Glomerular visceral epithelial cell (primary cell): ENCODE results near the gene MYCBPAP.

Experiments
- DNase-seq: peaks from one replicate; pipeline ENCODE4 v3.0.0-alpha.2; 2016; ENCODE audit errors: extremely low spot score

MYCBPAP gene

GRCh38 chr17:50538549-50539410, 30.5 kb downstream of the MYCBPAP start:
- DNase-seq, result no peak

- no peak for DNase-seq
Observed at GRCh38 chr17:50539762-50540559, 31.7 kb downstream of the MYCBPAP start.

GRCh38 chr17:50540560-50541401, 32.5 kb downstream of the MYCBPAP start:
- no peak for DNase-seq

GRCh38 chr17:50541402-50541715, 33.1 kb downstream of the MYCBPAP start:
- DNase-seq, result no peak

GRCh38 chr17:50541716-50542688, 33.8 kb downstream of the MYCBPAP start:
- peak; percentile 82 for DNase-seq

GRCh38 chr17:50542795-50543774, 34.8 kb downstream of the MYCBPAP start:
- no peak for DNase-seq

- no peak for DNase-seq
Observed at GRCh38 chr17:50544516-50544915, 36.3 kb downstream of the MYCBPAP start.

GRCh38 chr17:50545311-50545710, 37.1 kb downstream of the MYCBPAP start:
- DNase-seq, result no peak

GRCh38 chr17:50546701-50547034, 38.4 kb downstream of the MYCBPAP start:
- no peak for DNase-seq

GRCh38 chr17:50547035-50547735, 38.9 kb downstream of the MYCBPAP start, which contains the start of gene SPATA20:
Gene SPATA20, plus strand, starts transcription at chr17:50547174. Its CDS starts 35 bp downstream, at chr17:50547209.
- peak; percentile 93 for DNase-seq

GRCh38 chr17:50547736-50548083, 39.5 kb downstream of the MYCBPAP start:
- DNase-seq, result no peak

GRCh38 chr17:50548831-50549230, 40.6 kb downstream of the MYCBPAP start:
- DNase-seq, result no peak

- DNase-seq, result no peak
Observed at GRCh38 chr17:50549256-50549941, 41.2 kb downstream of the MYCBPAP start.

GRCh38 chr17:50549969-50550368, 41.7 kb downstream of the MYCBPAP start:
- DNase-seq, result no peak

GRCh38 chr17:50550661-50551432, 42.6 kb downstream of the MYCBPAP start:
- DNase-seq, result peak; percentile 68

- no peak for DNase-seq
Observed at GRCh38 chr17:50551433-50551815, 43.2 kb downstream of the MYCBPAP start.

- DNase-seq, result no peak
Observed at GRCh38 chr17:50551884-50552283, 43.6 kb downstream of the MYCBPAP start.

GRCh38 chr17:50554201-50554600, 46.0 kb downstream of the MYCBPAP start:
- DNase-seq, result no peak
